ENCODE measurements around the gene ADAMTS7.

- TF ChIP-seq SIN3A (conservative IDR thresholded peaks at IDR 0.05 in 1 of 2, IDR thresholded peaks at IDR 0.05 in 1 of 2; ENCODE audit: low read depth in 1 of 2, low read length in 2 of 2) = no peak
- TF ChIP-seq POLR2A (IDR thresholded peaks at IDR 0.05; ENCODE audit: control extremely low read depth in 1 of 2, low read depth in 2 of 2, low read length in 2 of 2) = no peak
- TF ChIP-seq, protein P1, sequence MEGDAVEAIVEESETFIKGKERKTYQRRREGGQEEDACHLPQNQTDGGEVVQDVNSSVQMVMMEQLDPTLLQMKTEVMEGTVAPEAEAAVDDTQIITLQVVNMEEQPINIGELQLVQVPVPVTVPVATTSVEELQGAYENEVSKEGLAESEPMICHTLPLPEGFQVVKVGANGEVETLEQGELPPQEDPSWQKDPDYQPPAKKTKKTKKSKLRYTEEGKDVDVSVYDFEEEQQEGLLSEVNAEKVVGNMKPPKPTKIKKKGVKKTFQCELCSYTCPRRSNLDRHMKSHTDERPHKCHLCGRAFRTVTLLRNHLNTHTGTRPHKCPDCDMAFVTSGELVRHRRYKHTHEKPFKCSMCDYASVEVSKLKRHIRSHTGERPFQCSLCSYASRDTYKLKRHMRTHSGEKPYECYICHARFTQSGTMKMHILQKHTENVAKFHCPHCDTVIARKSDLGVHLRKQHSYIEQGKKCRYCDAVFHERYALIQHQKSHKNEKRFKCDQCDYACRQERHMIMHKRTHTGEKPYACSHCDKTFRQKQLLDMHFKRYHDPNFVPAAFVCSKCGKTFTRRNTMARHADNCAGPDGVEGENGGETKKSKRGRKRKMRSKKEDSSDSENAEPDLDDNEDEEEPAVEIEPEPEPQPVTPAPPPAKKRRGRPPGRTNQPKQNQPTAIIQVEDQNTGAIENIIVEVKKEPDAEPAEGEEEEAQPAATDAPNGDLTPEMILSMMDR (IDR thresholded peaks at IDR 0.05; ENCODE audit: control extremely low read depth in 1 of 3, insufficient read depth in 1 of 3, low read depth in 1 of 3, low read length in 3 of 3) = no peak
- TF ChIP-seq, protein P2, sequence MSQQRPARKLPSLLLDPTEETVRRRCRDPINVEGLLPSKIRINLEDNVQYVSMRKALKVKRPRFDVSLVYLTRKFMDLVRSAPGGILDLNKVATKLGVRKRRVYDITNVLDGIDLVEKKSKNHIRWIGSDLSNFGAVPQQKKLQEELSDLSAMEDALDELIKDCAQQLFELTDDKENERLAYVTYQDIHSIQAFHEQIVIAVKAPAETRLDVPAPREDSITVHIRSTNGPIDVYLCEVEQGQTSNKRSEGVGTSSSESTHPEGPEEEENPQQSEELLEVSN (IDR thresholded peaks at IDR 0.05) = no peak
- TF ChIP-seq RAD21 (IDR thresholded peaks at IDR 0.05 in 1 of 2, conservative IDR thresholded peaks at IDR 0.05 in 1 of 2; ENCODE audit: low read depth in 2 of 2, low read length in 2 of 2) = no peak
- TF ChIP-seq, protein P3, sequence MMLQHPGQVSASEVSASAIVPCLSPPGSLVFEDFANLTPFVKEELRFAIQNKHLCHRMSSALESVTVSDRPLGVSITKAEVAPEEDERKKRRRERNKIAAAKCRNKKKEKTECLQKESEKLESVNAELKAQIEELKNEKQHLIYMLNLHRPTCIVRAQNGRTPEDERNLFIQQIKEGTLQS (IDR thresholded peaks at IDR 0.05; ENCODE audit: insufficient read depth, low read depth, low read length) = no peak
- no peak for TF ChIP-seq YY1 (IDR thresholded peaks at IDR 0.05; ENCODE audit: low read depth, low read length)
- TF ChIP-seq JUN (IDR thresholded peaks at IDR 0.05; ENCODE audit: low read depth, low read length) = no peak
Measured at GRCh38 chr15:78850941-78851755, 39.9 kb upstream of the ADAMTS7 start.

All from H1 (cell line).